ENCODE measurements around the gene SDK1. TPM values are rescaled to one million over a fixed set of nuclear protein-coding genes. Genes with fewer than 3 reads are reported as not detected.
A peak's percentile ranks its signal among the peaks of the same experiment; 100 is the strongest.

Gene SDK1
- total RNA-seq, 4 donors from 2014 or later = under 0.01 to 16.2 (median 7.2) TPM

- H3K27me3 ChIP-seq = no peaks in the 10 kb centered on the region
- H3K9me3 ChIP-seq = no peaks in the 10 kb centered on the region
- TF ChIP-seq CTCF (IDR thresholded peaks at IDR 0.05) = no peak
- TF ChIP-seq POLR2A (IDR thresholded peaks at IDR 0.05) = no peak
- no peak for DNase-seq
- H3K4me1 ChIP-seq = no peaks in the 10 kb centered on the region
- H3K27ac ChIP-seq = no peak overlapping the region
- intact Hi-C loops (cut with DNase I; ENCODE audit: low total_unique reads) = no loop called here
- no peak overlapping the region for H3K4me3 ChIP-seq
- no peaks in the 10 kb centered on the region for H3K36me3 ChIP-seq
These were observed 11.1 kb upstream of the SDK1 start for GRCh38 chr7:3289996-3290395.

GRCh38 chr7:3292694-3293093 is 8.4 kb upstream of the SDK1 start:
- Histone ChIP-seq H3K27me3 (no peaks in the 10 kb centered on the region), H3K36me3 (no peaks in the 10 kb centered on the region), H3K4me3 (no peak overlapping the region), H3K4me1 (no peaks in the 10 kb centered on the region), H3K9me3 (no peaks in the 10 kb centered on the region), H3K27ac (no peak overlapping the region)
- DNase-seq = no peak
- intact Hi-C loops (cut with DNase I; ENCODE audit: low total_unique reads) = no loop called here
- no peak for TF ChIP-seq POLR2A (IDR thresholded peaks at IDR 0.05)
- TF ChIP-seq CTCF (IDR thresholded peaks at IDR 0.05) = no peak

GRCh38 chr7:3294432-3295100 is 6.5 kb upstream of the SDK1 start:
- H3K4me3 ChIP-seq = no peak overlapping the region
- intact Hi-C loops (cut with DNase I; ENCODE audit: low total_unique reads) = no loop called here
- no peaks in the 10 kb centered on the region for H3K9me3 ChIP-seq
- H3K27ac ChIP-seq = no peak overlapping the region
- DNase-seq = no peak
- TF ChIP-seq CTCF (IDR thresholded peaks at IDR 0.05) = no peak
- no peak for TF ChIP-seq POLR2A (IDR thresholded peaks at IDR 0.05)
- H3K4me1 ChIP-seq = no peaks in the 10 kb centered on the region
- no peaks in the 10 kb centered on the region for H3K27me3 ChIP-seq
- no peaks in the 10 kb centered on the region for H3K36me3 ChIP-seq

GRCh38 chr7:3297105-3297819 is 3.8 kb upstream of the SDK1 start:
- TF ChIP-seq CTCF (IDR thresholded peaks at IDR 0.05) (no peak), POLR2A (IDR thresholded peaks at IDR 0.05) (no peak)
- H3K9me3 ChIP-seq = no peaks in the 10 kb centered on the region
- no peak overlapping the region for H3K4me3 ChIP-seq
- DNase-seq = no peak
- no peak overlapping the region for H3K27ac ChIP-seq
- peaks cover 5 to 6% of the 10 kb centered on the region in 2 donors for H3K4me1 ChIP-seq
- H3K36me3 ChIP-seq = no peaks in the 10 kb centered on the region
- intact Hi-C loops (cut with DNase I; ENCODE audit: low total_unique reads) = no loop called here
- H3K27me3 ChIP-seq = no peaks in the 10 kb centered on the region

- intact Hi-C loops (cut with DNase I; ENCODE audit: low total_unique reads) = no loop called here
- peak in 1 of 2 donors; percentile 17 for DNase-seq
- Histone ChIP-seq H3K27ac (no peak overlapping the region), H3K9me3 (no peaks in the 10 kb centered on the region), H3K36me3 (no peaks in the 10 kb centered on the region), H3K4me1 (peaks cover 5 to 6% of the 10 kb centered on the region in 2 donors), H3K4me3 (peak overlapping the region in 1 of 2 donors; percentile 63), H3K27me3 (no peaks in the 10 kb centered on the region)
- no peak for TF ChIP-seq POLR2A (IDR thresholded peaks at IDR 0.05)
- TF ChIP-seq CTCF (IDR thresholded peaks at IDR 0.05) = no peak
These were observed 816 bp upstream of the SDK1 start for GRCh38 chr7:3300221-3300650.

All from uterus (tissue), 4 donors.